ENCODE results near the gene PIP5K1C.
A peak's percentile ranks its signal among the peaks of the same experiment; 100 is the strongest.

The PIP5K1C gene

DNA sequence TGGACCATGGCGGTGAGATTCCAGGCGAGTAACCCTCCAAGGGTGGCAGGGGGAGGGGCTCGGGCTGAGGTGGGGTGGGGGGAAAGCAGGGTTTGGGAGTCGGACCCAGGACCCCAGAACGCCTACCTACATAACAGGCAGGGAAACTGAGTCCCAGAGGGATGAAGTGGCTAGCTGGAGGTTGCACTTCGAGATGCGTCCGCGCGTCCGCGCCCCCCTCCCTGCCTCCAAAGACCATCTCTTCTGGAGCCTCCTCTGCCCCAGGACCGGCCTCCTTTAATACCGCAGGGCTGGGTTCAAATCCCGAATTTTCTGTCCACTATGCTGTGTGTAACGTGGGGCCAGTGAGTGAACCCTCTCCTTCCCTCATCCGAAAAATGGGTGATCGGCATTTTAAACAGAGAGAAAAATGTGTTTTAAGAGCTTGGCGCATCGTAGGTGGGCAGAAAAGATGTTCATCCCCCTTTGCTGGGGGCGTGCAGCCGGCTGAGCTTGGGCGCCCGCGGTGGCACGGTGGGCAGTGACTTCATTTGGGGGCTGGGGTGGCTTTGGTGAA, 21.7 kb upstream of the PIP5K1C start:
- DNase-seq, result peak; percentile 36

DNA sequence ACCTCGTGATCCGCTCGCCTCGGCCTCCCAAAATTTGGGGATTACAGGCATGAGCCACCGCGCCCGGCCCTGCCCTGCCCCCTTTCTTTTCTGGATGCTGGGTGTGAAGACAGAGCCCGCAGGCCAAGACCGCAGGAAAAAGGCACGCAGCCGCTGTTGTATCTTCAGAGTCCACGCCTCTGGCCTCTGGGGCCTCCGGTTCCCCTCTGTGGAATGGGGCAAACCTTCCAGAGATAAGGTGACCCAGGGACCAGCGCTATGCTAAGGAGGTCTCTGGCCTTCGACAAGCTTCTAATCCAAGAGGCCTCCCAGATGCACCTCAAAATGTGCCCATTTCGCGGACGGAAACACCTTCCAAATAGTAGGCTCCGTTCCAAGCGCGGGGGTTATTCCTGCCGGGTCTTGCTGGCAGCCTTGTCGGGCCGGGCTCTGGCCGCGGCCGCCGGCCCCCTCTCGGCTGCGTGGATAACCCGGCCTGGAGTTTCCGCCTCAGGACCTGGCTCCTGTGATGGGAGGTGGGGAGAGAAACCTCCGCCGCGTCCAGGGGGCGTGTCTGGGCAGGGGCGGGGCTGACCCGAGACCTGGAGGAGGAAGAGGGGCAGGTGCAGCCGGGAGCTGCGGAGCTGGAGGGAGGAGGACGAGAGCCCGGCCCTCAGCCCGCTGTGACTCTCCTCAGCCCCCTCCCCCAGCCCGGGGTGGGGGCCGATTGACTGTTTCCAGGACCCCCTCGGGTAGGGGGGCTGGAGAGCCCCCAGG, 21.0 kb upstream of the PIP5K1C start:
- DNase-seq, result peak; percentile 97

DNA sequence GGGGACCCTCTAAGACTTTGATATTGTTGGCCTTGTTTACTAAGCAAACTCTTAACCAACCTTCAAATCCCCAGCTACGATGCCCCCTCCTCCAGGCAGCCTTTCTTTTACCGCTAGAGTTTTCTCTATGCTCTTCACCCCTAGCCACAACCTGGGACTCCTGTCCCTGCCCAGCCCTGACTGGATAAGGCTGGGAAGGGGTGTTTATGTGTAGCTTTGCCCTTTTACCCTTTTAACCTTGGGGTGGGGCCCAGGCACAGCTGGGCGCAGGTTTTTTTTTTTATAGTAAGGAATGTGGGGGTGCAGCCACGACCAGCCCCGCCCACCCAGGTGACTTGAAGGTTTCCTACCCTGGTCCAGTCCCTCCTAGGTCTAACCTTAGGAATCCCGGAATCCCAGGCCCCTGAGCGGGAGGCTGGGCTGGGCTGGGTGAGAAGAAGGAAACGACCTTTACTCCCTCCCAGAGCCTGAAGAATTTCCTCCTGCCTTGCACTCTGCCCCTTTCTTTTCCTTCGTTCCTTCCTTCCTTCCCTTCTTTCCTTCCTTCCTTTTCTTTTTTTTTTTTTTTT, 20.2 kb upstream of the PIP5K1C start:
- DNase-seq, result peak; percentile 53

DNA sequence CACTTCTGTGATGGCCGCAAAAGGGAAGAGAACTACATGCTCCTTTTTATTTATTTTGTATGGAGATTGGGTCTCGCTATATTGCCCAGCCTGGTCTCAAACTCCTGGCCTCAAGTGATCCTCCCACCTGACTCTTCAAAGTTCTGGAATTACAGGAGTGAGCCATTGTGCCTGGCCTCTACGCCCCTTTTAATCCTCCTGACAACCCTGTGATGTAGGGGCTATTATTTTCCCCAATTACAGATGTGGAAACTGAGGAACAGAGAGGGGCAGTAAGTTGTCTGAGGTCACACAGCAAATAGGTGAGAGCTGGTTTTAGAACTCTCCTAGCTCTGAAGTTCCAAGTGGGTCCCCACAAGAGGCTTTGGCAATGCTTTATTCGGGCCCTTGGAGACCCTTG, 19.6 kb upstream of the PIP5K1C start:
- no peak for DNase-seq

DNA sequence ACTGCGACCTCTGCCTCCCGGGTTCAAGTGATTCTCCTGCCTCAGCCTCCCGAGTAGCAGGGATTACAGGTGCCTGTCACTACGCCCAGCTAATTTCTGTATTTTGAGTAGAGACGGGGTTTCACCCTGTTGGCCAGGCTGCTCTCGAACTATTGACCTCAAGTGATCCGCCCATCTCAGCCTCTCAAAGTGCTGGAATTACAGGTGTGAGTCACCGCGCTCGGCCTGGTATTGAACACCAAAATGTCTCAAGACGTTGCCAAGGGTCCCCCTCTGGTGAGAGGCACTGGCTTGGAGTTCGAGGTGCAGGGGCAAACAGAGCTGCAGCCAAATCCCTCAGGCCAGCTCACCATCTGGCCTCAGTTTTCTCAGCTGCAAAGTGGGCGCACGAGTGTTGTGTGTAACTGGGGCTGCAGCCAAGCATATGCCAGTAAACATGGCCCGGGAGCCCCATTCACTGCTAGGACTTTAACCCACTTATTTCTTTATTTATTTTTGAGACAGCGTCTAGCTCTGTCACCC, 15.9 kb upstream of the PIP5K1C start:
- DNase-seq, result no peak

DNA sequence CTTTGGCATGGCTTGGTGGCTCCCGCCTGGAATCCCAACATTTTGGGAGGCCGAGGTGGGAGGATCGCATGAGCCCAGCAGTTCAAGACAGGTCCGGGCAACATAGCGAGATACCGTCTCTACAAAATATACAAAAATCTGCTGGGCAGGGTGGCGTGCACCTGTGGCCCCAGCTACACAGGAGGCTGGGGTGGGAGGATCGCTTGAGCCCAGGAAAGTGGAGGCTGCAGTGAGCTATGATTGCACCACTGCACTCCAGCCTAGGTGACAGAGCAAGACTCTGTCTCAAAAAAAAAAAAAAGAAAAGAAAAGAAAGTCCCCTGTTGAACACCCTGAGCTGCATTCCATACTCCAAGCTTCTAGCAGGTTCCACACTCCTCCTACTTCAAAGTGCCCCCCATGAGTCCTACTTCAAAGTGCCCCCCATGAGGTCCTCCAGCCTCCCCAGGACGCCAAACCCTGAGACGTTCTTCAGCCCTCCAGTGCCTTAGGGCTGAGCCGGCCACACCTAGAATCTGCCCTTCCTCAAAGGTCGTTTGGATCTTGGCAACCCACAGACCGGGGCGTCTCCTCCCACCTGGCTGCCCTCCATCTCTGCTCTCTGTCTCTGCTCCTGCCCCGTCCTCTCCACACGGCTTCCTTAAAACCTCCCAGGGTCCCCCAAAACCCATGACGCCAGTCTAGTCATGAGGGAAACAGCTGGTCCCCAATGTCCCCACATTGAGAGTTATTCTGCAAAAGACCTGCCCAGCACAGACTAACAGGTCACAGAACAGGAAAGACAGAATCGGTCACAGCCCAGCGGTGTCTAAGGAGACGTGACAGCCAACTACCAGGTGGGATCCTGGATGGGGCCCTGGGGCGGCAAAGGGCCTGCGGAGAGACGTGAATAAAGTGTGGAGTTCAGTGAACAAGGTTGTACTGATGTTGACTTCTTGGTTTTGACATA, 12.7 kb upstream of the PIP5K1C start:
- DNase-seq, result peak; percentile 77

DNA sequence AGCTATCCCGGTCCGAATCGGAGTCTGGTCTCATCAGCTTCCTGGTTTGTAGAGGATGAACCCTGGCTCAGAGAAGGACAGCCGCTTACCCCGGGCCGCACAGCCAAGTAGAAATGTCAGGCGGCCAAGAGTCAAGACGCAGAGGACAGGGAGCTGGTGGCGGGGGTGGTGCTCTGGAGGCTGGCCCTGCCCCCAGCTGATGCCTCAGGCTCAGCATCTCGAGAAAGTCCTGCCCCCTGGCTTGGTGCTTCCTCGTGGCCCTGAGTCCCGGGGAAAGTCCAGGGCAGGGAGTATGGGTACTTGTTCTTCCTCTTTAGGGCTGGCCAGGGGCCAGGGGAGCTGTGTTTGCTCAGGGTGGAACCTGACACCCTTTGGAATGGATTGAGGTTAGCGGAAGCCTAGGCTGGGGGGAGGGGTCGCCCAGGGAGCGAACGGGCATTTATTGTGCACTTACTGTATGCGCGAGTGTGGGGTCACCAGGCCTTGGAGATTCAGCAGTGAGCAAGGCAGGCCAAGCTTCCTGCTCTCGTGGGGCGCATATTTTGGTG, 10.1 kb upstream of the PIP5K1C start:
- DNase-seq, result peak; percentile 95

DNA sequence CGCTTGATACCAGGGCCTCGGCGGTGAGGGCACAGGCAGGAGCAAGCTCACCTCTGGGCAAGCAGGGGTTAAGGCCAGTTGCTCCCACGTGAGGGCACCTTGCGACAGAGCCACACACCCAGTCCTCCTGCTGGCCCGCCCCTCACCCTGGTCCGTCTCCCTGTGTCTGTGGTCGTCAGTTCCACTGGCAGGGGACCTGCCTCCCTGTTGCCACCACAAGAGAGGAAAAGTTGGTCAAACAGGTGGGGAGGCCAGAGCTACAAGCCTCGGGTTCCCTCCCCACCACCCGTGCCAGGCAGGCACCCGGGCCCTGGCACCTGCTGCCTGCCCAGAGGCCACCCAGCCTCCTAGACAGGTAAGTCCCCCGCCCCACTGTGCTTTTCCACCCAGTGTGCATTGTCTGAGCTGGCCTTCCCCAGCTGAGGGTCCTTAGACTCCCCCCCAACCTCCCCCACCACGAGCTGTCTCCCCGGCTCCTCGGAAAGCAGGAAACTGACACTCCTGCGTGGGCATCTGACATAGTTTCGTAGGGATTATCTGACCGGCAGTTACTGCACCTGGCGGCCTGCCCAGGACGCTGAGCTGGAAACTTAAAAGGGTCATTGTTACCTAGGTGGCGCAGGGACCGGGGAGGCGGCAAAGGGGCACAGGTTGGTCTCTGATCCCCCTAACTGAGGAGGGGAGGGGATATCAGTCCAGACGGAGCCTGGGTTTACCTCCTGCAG, 8.1 kb upstream of the PIP5K1C start, which contains the start of gene TJP3:
Gene TJP3, plus strand, starts transcription at position 178 of the 725 bp plus-strand sequence. CDS start 20,049 bp downstream, outside the sequence.
- peak; percentile 70 for DNase-seq

DNA sequence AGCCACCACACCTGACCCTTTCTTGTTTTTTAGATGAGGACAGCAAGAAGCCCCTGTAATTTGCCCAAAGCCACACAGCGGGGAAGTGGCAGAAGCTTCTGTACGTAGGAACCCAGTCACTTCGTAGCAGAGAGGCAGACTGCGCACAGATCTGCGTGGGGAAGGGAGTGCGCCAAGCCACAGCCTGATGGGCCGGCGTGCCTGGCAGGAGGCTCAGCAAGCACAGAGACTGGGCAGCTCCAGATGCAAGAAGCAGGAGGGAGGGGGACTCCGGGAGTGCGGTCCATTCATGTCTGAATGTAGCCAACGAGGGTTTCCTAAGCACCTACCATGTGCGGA, 7.6 kb upstream of the PIP5K1C start:
- DNase-seq, result no peak

DNA sequence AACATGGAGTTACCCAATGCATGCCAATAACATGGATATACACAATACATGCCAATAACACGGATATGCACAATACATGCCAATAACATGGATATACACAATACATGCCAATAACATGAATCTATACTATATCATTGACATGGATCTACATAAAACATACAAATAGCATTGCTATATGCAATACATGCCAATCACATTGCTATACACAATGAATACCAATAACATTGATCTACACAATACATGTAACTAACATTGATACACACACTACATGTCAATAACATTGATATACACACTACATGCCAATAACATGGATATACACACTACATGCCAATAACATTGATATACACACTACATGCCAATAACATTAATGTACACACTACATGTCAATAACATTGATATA, 932 bp upstream of the PIP5K1C start:
- DNase-seq, result no peak

DNA sequence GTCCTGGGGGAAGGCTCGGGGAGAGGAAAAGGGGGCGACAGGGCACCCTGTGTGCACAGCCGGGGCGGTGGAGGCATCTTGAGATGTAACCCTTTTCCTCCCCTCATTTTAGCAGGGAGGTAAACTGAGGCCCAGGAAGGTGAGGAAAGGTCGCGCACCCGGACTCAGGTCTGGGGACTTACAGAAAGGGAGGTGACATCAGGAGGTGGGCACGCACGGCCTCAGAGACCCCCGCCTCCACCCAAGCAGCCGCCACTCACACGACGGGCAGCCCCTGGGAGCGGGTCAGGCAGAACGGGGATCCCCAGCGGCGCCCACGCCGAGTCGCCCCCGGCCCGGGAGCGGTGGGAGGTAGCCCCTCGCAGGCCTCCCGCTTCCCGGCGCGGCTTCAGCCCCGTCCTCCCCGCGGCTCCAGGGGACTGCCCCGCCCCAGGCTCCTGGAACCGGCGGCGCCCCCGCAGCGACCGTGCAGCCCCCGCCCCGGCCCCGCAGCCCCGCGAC, 477 bp downstream of the PIP5K1C start:
- DNase-seq, result no peak

DNA sequence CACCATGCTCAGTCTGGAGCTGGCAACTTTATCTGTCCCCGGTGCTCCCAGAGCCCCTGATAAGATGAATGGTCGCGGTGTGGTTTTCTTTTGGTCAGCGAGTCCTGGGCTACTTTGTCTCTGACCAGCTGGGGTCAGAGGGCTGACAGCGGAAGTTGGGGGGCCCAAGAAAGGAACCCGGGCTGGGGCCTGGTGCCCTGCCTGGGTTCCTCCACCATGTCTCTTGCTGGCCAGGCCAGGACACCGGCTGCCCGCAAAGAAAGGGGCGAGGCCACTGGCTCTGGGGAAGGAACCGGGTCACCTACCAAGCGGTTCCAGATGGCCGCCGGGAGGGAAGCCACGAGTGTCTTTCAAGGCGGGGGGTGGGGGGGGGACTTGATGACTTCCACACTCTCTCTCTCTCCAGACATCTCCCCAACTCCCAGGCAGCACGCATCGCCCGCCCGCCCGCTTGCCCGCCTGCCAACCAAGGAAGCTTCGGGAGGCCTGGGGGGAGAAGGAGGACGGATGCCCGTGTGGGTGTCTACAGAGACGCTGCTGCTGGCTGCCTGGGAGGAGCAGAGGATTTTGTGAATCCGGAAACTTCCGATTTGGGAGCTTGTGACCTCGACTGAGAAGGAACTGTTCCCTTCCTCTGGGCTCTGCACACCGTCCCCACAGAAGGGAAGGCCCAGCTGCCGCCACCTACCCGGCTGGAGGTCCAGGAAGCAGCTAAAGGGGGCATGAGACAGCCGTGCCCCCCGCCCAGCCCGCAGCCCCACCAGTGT, 1.1 kb downstream of the PIP5K1C start:
- DNase-seq, result peak; percentile 41

DNA sequence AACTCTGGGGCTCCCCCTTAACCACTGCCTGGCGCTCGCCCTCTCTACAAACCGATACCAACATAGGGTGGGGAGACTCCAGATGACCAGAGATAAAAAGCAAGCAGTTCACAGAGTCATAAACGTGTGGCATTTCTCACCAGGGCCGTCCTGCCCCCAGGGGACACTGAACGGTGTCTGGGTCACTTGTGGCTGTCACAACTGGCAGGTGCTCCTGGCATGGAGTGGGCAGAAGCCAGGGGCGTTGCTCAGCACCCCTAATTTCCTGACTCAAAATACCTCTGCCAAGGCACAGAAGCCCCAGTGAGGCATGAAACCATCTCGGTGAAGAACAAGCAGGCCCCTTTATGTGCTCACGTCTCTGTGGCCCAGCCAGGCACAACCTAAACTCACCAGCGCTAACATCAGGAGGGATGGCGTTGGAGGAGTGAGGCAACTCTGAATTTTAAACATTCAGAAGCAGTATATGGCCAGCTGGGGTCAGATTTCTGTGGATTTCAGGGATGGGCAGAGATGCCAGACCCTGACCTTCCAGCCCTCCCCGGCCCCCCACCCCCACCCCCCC, 1.8 kb downstream of the PIP5K1C start:
- no peak for DNase-seq

DNA sequence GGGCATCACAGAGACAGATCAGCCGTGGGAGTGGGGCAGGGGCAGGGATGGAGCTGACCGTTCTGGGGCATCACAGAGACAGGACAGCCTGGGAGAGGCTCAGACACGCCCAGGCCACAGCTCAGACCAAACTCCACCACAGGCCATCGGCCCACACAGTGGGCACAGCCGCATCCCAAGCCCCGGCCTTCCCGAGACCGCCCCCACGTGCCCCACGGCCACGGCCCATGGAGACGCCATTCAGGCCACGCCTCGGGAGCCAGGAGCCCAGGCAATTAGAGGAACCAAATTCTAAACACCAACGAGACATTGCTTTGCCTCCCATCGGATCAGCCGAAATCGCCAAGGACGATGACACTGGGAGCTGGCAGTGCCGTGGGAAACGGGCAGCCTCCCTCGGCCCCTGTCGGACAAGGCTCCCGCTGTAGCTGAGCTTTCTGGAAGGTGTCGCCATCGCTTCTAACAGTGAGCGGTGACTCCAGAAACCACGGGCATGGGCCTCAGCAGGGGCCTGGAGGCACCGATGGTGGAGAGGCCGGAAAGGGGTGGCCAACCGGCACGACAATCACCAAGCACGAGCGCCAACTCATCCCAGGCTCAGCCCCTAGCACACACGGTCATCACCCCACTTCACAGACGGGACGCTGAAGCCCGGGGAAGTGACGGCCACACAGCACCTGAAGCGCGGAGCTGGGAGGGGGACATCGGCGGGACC, 2.4 kb downstream of the PIP5K1C start:
- DNase-seq, result no peak

DNA sequence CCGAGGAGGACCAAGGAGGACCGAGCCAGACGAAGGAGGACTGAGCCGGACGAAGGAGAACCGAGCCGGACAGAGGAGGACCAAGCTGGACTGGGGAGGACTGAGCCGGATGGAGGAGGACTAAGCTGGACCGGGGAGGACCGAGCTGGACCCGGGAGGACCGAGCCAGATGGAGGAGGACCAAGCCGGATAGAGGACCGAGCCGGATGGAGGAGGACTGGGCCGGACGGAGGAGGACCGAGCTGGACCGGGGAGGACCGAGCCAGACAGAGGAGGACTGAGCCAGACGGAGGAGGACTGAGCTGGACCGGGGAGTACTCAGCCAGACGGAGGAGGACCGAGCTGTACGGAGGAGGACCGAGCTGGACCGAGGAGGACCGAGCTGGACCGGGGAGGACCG, 3.2 kb downstream of the PIP5K1C start:
- DNase-seq, result no peak

DNA sequence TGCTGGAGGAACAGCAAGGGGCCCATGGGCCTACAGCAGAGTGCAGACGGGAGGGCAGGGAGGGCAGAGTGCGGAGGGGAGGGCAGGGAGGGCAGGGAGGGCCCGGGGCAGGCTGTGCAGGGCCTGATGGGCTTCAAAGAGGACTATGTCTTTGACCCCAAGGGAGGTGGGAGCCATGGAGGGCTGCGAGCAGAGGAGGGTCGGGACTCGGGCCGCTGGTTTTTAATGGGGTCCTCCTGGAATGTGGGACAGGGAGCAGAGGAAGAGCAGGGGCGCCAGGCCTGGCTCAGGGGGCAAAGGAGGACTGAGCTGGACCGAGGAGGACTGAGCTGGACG, 3.6 kb downstream of the PIP5K1C start:
- no peak for DNase-seq

DNA sequence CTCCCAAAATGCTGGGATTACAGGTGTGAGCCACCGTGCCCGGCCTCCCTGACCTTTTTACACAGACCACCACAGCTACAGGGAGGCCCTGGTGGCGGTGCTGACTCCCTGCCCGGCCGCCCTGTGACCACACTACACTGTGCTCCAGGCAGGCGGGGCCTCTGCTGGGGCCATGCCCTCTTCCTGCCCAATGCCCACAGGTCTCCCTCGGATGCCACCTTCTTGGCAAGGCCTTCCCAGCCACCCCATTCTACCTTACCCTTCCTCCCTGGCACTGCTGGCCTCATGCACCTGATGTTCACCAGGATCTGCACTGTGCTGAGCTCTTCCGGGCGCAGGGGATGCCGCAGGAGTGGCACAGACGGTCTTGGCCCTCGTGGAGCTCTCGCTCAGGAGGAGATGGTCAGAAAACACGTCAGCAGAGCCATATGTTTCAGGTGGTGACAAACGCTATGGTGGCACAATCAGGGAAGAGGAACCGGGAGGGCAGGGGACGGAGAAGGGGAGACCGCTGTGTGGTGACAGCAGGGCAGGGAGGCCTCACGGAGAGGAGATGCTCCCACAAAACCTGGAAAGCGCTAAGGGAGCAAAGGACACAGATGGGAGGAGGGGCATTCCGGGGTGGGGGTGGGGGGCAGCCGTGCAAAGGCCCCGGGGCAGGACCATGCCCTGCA, 4.1 kb downstream of the PIP5K1C start:
- DNase-seq, result no peak

DNA sequence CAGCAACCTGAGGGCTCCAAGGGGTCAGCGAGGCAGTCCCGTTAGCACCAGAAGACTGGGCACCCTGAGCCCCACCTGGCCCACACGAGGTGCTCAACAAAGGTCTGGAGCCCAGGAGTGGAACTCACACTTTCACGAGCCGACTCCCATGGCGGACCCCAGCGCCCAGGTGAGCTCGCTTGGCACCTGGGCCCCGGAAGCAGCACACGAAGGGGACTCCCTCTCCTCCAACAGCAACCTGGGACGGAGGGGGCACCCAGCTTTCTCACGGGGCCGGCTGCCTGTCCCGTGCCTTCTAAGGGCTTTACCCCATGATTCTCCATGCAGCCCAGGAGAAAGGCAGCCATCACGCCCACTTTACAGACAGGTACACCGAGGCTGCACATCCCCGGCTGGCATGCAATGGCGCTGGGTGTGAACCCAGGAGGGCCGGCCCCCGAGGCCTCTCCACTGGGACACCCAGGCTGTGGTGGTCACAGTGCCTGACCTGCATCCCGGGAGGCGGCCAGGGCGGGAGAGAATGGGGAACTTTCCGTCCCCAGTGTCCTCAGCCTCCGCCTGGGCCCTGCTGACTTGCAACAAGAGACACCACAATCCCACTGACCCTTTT, 5.0 kb downstream of the PIP5K1C start:
- DNase-seq, result no peak
